AG04450 (cell line): ENCODE results near the gene MIA3. TPM values are rescaled to one million over a fixed set of nuclear protein-coding genes. Genes with fewer than 3 reads are reported as not detected.
A peak's percentile ranks its signal among the peaks of the same experiment; 100 is the strongest.

Source experiments
- CTCF ChIA-PET: fragments of 300-600, 350-600 bp; formaldehyde crosslinking; extraction: SDS; loops from one replicate; lab custom pipeline; 2022; ENCODE audit warnings: antibody characterized with exemption, inconsistent platforms; lab: Charles Lee
- POLR2A ChIA-PET: fragments of 350-600 bp; formaldehyde crosslinking; extraction: SDS; loops from one replicate; lab custom pipeline; 2021; ENCODE audit warnings: antibody characterized with exemption, inconsistent platforms; lab: Yijun Ruan, JAX
- DNase-seq: peaks from one replicate; pipeline ENCODE4 v3.0.0-alpha.2; 2011; ENCODE audit warnings: low read depth, low spot score
- H3K27ac ChIP-seq: one replicate; pipeline ENCODE4 v1.5.1; 2012; ENCODE audit warnings: low read depth, low read length, control low read depth
- H3K27me3 ChIP-seq: one replicate; pipeline ENCODE4 v1.6.0; 2012; ENCODE audit warnings: low read length; ENCODE audit not compliant: control insufficient read depth, insufficient read depth
- H3K4me3 ChIP-seq: 2 replicates; pipeline ENCODE4 v1.5.1; 2011; ENCODE audit warnings: mild to moderate bottlenecking, low read depth, low read length, control low read depth
- H3K9me3 ChIP-seq: 2 replicates; pipeline ENCODE4 v1.5.1; 2012; ENCODE audit warnings: low read length; ENCODE audit not compliant: control insufficient read depth, insufficient read depth
- CTCF ChIP-seq: IDR thresholded peaks from 2 replicates; pipeline ENCODE4 v1.5.1; 2011; ENCODE audit warnings: low read depth, low read length, control low read depth, inconsistent platforms
- polyA plus RNA-seq: library from polyadenylated mRNA; depleted of rRNA; stranded (reverse); fragments of >200 nt; gene quantifications from 2 replicates; pipeline ENCODE4 v1.2.3, GENCODE V29; 2011

The MIA3 gene
- polyA plus RNA-seq, 1 experiment: 53.6 TPM

GRCh38 chr1:222583079-222583478, 34.8 kb upstream of the MIA3 start:
- ChIA-PET CTCF (no interaction called here), POLR2A (no interaction called here)
- Histone ChIP-seq H3K27me3 (no peaks in the 10 kb centered on the region), H3K27ac (no peak overlapping the region), H3K4me3 (no peak overlapping the region), H3K9me3 (no peaks in the 10 kb centered on the region)
- DNase-seq: no peak
- TF ChIP-seq CTCF: no peak

- no peaks in the 10 kb centered on the region for H3K9me3 ChIP-seq
- ChIA-PET POLR2A (no interaction called here), CTCF (no interaction called here)
- no peak for DNase-seq
- no peak overlapping the region for H3K4me3 ChIP-seq
- H3K27me3 ChIP-seq: no peaks in the 10 kb centered on the region
- no peak overlapping the region for H3K27ac ChIP-seq
- no peak for TF ChIP-seq CTCF
These were observed 31.1 kb upstream of the MIA3 start for GRCh38 chr1:222586842-222587241.

GRCh38 chr1:222588135-222588534, 29.8 kb upstream of the MIA3 start:
- CTCF ChIA-PET: no interaction called here
- Histone ChIP-seq H3K27ac (no peak overlapping the region), H3K27me3 (no peaks in the 10 kb centered on the region), H3K9me3 (no peaks in the 10 kb centered on the region), H3K4me3 (no peak overlapping the region)
- POLR2A ChIA-PET: no interaction called here
- no peak for DNase-seq
- no peak for TF ChIP-seq CTCF

GRCh38 chr1:222589462-222590302, 28.2 kb upstream of the MIA3 start, which contains the start of gene TAF1A:
TAF1A (minus strand) TSS chr1:222589933.
- DNase-seq: peak; percentile 42
- CTCF ChIA-PET: interaction anchor here (1.0 to 2.1 kb wide), 3 partner anchors 37 to 124 kb away, joined by 4 to 13 read pairs (median 6); no protein-coding TSS in a partner anchor
- H3K27ac ChIP-seq: peak within 1 kb of the TSS; percentile 41
- TF ChIP-seq CTCF: no peak
- peak within 1 kb of the TSS; percentile 81 for H3K4me3 ChIP-seq
- H3K9me3 ChIP-seq: no peaks in the 10 kb centered on the region
- H3K27me3 ChIP-seq: no peaks in the 10 kb centered on the region
- POLR2A ChIA-PET: interaction anchor here (0.8 to 1.2 kb wide), 2 partner anchors 45 to 124 kb away, joined by 3 to 5 read pairs; no protein-coding TSS in a partner anchor

- ChIA-PET POLR2A (no interaction called here), CTCF (interaction anchor here (0.8 kb wide), 3 partner anchors 8 to 127 kb away, joined by 3 to 8 read pairs (median 3); no protein-coding TSS in a partner anchor)
- no peak for TF ChIP-seq CTCF
- no peaks in the 10 kb centered on the region for H3K27me3 ChIP-seq
- H3K9me3 ChIP-seq: no peaks in the 10 kb centered on the region
- DNase-seq: no peak
- no peak overlapping the region for H3K27ac ChIP-seq
- no peak overlapping the region for H3K4me3 ChIP-seq
These were observed 25.7 kb upstream of the MIA3 start for GRCh38 chr1:222592171-222592570.
